GM13977 (cell line): ENCODE results near the gene PRR33.
A peak's percentile ranks its signal among the peaks of the same experiment; 100 is the strongest.

Experiments
- DNase-seq: peaks from one replicate; pipeline ENCODE4 v3.0.0; 2012; ENCODE audit warnings: low spot score
- in situ Hi-C: fragments of 300-500 bp; cut with MboI; formaldehyde crosslinking; loops from one replicate; pipeline ENCODE4 v1.12.0; 2022; ENCODE audit warnings: low sequenced_read_pairs, low pct_unique_long_range_greater_than_20kb, mixed read lengths, inconsistent platforms; ENCODE audit not compliant: unreplicated experiment
- TF ChIP-seq, protein P1 (sequence below): IDR thresholded peaks from 2 replicates; pipeline ENCODE4 v1.5.1; 2012; ENCODE audit warnings: mild to moderate bottlenecking, control low read depth; ENCODE audit not compliant: insufficient read depth; ENCODE audit errors: extremely low read depth, missing control alignments

PRR33 gene

DNA sequence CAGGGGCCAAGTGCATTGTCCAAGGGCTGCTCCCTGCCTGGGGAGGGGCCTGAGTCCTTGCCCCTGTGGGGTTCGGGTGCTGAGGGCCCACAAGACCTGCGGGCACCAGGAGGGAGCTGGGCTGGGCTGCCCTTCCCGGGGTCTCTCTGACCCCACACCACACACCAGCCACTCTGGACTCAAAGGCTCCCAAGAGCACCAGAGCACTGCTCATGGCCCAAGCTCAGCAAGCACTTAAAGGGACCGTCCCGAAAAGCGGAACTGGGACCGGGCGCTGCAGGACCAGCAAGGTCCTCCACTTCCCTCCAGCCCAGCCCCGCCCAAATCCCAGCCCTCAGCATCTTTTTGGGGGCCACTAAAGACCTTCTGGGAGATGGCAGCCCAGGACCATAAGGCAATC lies 33.5 kb downstream of the PRR33 start:
- DNase-seq = no peak
- TF ChIP-seq, protein P1, sequence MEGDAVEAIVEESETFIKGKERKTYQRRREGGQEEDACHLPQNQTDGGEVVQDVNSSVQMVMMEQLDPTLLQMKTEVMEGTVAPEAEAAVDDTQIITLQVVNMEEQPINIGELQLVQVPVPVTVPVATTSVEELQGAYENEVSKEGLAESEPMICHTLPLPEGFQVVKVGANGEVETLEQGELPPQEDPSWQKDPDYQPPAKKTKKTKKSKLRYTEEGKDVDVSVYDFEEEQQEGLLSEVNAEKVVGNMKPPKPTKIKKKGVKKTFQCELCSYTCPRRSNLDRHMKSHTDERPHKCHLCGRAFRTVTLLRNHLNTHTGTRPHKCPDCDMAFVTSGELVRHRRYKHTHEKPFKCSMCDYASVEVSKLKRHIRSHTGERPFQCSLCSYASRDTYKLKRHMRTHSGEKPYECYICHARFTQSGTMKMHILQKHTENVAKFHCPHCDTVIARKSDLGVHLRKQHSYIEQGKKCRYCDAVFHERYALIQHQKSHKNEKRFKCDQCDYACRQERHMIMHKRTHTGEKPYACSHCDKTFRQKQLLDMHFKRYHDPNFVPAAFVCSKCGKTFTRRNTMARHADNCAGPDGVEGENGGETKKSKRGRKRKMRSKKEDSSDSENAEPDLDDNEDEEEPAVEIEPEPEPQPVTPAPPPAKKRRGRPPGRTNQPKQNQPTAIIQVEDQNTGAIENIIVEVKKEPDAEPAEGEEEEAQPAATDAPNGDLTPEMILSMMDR = no peak
- in situ Hi-C loops = no loop called here

DNA sequence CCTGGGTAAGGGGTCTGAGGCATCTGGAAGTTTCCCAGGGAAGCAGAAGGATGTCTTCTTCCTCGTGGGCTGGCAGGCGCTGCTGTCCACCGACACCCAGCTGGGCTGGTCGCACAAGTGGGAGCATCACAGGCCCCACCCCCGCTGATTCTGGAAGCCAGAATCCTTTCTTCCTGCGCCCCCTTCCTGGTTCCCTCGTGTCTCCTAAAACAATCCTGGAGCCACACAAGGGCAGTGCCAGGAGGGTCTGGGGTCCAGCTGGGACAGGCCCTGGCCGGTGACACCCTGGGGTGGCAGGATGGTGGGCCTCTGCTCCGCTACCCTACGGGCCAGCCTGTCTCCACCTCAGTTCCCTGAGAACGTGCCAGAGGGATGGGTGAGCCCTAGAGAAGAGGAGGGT lies 34.6 kb downstream of the PRR33 start:
- TF ChIP-seq, protein P1 = no peak
- in situ Hi-C loops = no loop called here
- DNase-seq = no peak

DNA sequence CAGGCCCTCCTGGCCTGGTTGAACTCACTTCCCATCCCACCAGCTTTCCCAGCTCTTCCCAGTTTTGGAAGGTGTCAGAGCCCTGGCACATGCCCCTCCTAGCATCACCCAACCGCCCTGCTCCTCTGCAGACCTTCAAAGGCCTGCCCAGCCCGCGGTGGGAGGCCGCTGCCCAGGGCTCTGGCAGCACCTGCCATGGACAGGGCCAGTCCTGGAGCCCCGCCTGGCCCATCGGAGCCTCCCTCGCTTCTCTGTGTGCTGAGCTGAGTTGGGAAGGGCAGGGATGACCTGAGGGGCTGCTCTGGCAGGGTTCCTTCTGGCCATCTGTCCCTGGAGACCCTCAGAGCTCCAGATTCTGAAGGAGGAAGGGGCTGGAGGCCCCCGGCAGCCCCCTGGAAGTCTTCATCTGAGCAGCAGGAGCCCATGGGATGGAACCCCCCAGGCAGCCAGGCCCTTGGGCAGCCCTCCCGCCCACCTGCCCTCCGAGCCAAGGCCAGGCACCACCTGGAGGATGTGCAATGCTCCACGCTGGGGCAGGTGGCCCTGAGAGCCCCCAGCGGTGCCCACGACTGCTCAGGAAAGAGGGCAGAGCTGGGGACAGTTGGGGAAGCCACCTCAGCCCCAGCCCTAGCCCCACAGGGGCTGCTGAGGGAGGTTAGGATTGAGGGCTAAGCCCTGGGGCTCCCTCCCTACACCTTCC lies 35.2 kb downstream of the PRR33 start:
- TF ChIP-seq, protein P1 = no peak
- DNase-seq = no peak
- in situ Hi-C loops = no loop called here

DNA sequence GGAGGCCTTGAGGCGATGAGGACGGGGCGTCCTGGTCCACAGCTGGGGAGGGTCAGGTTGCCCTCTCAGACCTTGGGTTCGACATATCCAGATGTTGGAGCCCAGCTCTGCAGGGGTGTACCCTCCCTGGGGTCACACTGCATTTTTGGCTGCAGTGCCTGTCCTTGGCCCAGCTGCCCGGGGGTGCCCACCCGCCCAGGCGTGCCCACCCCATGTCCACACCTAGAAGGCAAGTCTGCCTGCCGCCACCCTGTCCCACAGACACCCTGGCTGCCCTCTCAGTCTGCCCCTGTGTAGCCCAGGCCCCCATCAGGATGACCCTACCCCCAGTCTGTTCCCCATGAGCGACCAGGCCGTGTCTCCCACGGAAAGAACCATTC lies 35.8 kb downstream of the PRR33 start:
- in situ Hi-C loops = no loop called here
- TF ChIP-seq, protein P1 = no peak

DNA sequence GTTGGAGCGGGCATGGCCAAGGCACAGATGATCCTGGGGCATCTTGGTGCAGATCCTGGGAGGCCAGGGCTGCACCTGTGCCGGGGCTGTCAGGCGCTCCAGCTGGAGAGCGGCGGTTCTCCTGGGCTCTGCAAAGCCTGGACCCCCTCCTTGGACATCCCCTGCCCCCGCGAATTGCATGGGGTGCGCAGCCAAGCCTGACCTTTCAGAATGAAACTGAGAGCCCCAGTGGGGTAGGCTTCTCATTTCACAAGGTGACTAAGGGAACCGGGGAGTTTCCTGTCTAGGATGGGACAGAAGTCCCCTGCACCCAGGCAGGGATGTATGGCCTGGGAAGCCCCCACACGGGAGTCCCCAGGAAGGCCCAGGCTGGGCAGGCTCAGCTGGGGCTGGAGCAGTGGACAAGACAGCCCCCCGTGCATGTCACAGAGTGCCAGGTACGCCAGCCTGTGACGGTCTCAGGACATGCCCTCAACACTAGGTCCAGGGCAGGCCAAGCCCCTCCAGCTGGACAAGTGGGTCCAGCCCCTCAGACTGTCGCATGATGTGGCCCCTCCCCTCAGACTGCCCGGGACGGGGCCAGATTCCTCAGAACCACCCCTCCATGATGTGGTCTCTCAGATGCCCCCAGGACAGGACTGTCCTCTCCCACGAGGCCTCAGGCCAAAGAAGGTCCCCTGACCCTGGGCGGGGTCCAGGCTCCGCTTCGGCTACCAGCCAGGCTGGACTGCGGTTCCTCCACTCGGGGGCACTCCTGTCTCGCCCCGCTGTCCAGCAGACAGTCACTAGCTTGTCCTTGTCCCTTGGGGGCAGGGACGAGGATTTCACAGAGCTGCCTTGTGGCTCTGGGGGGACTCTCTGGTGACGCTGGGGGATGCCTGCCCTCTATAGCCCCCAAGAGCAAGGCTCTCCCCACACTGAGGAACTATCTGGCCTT lies 36.5 kb downstream of the PRR33 start:
- peak; percentile 92 for DNase-seq
- TF ChIP-seq, protein P1 = no peak
- in situ Hi-C loops = no loop called here

More for the DNA sequence above, 35.8 kb downstream of the PRR33 start:
- DNase-seq = no peak

DNA sequence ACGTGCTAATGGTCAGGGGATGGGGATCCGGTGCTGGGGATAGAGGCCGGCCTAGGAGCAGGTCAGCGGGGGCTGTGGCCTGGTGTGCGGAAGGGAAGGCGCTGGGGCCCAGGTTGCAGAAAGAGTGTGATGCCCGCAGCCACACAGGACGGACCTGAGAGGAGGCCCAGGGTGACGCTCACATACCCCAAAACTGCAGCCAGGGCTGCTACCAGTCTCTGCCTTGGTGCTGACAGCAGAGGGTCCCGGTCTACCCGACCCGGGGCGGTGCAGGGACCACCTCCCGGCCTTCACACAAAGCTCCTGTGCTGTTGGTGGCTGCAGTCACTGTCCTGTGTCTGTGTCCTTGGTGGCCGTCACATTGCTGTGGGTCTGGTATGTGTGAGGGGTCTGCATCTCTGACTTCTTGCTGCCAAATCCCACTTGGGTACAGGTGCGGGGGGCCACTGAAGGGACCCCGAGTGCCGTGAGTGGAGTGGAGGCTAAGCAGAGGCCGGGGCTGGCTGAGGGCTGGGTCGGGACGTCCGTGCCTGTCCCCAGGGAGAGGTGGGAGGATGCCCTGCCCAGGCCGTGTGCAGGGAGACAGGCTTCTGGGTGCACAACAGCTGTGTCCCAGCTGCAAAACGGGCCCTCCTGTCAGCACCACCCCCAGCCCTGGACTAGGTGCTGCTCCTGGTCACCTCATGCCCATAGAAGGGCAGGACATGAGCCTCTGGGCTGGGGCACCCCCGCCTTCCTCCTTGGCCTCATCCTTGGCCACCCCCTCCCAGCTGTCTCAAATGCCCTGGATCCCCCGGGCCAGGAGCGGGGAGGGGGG lies 37.4 kb downstream of the PRR33 start:
- DNase-seq = peak; percentile 75
- in situ Hi-C loops = no loop called here
- TF ChIP-seq, protein P1 = no peak
